Smooth muscle cell (in vitro differentiated cells): ENCODE measurements around the gene HAPSTR1. TPM values are rescaled to one million over a fixed set of nuclear protein-coding genes. Genes with fewer than 3 reads are reported as not detected.

Source experiments
- DNase-seq: peaks from one replicate; lab custom pipeline; 2025; ENCODE audit not compliant: unreplicated experiment; lab: John Stamatoyannopoulos, UW
- H2AFZ ChIP-seq: fragments of 200-600 bp; sonication (generic); 2 replicates; pipeline ENCODE4 v1.6.0; 2016; ENCODE audit warnings: antibody characterized with exemption, low read depth, mild to moderate bottlenecking
- H3F3A ChIP-seq: fragments of 200-600 bp; sonication (generic); 2 replicates; pipeline ENCODE4 v1.6.0; 2017; ENCODE audit warnings: antibody characterized with exemption, low read depth
- H3K27ac ChIP-seq: fragments of 200-600 bp; sonication (generic); 2 replicates; pipeline ENCODE4 v1.5.1; 2016; ENCODE audit warnings: low read depth, mild to moderate bottlenecking
- H3K27me3 ChIP-seq: fragments of 200-600 bp; sonication (generic); 2 replicates; pipeline ENCODE4 v1.6.1; 2016; ENCODE audit warnings: low read depth, mild to moderate bottlenecking
- H3K36me3 ChIP-seq: fragments of 200-600 bp; sonication (generic); 2 replicates; pipeline ENCODE4 v1.5.1; 2016; ENCODE audit warnings: low read depth
- H3K4me1 ChIP-seq: fragments of 200-600 bp; sonication (generic); 2 replicates; pipeline ENCODE4 v1.5.1; 2016; ENCODE audit warnings: low read depth
- H3K4me2 ChIP-seq: fragments of 200-600 bp; sonication (generic); 2 replicates; pipeline ENCODE4 v1.6.0; 2016; ENCODE audit warnings: mild to moderate bottlenecking
- H3K4me3 ChIP-seq: fragments of 200-600 bp; sonication (generic); 2 replicates; pipeline ENCODE4 v1.5.1; 2016; ENCODE audit warnings: mild to moderate bottlenecking
- H3K79me2 ChIP-seq: fragments of 200-600 bp; sonication (generic); 2 replicates; pipeline ENCODE4 v1.6.0; 2016; ENCODE audit warnings: low read depth, mild to moderate bottlenecking
- H3K9ac ChIP-seq: fragments of 200-600 bp; sonication (generic); 2 replicates; pipeline ENCODE4 v1.6.0; 2016; ENCODE audit warnings: low read depth
- H3K9me3 ChIP-seq: fragments of 200-600 bp; sonication (generic); replicated peaks from 2 replicates; pipeline ENCODE4 v1.5.1; 2016; ENCODE audit warnings: low read depth
- H4K20me1 ChIP-seq: fragments of 200-600 bp; sonication (generic); 2 replicates; pipeline ENCODE4 v1.6.0; 2016; ENCODE audit warnings: low read depth
- CTCF ChIP-seq: fragments of 200-600 bp; sonication (generic); IDR thresholded peaks from 2 replicates; pipeline ENCODE4 v1.5.1; 2017; ENCODE audit warnings: borderline replicate concordance, mild to moderate bottlenecking, antibody characterized with exemption; ENCODE audit not compliant: insufficient read depth, poor library complexity, severe bottlenecking
- WGBS: methylation state at CpG from one replicate; pipeline ENCODE4 v1.1.7; 2016; ENCODE audit warnings: low lambda C conversion rate; 5-methylcytosine and 5-hydroxymethylcytosine counted together
- polyA plus RNA-seq: library from polyadenylated mRNA; unstranded; fragments of >200 nt; fragmentation: Nextera tagmentation; extraction: Ambion mirVana; gene quantifications from 2 replicates; pipeline ENCODE4 v1.2.1, GENCODE V29; 2016
- total RNA-seq: library from RNA; depleted of rRNA; stranded (reverse); fragments of >200 nt; gene quantifications from 2 replicates; pipeline ENCODE4 v1.2.3, GENCODE V29; 2014

The HAPSTR1 gene
- total and polyA plus RNA-seq, 2 experiments from 2014 or later, result 26.7 to 77.5 TPM

GRCh38 chr16:9050102-9050830 lies 41.2 kb upstream of the HAPSTR1 start:
- Histone ChIP-seq H3K4me1 (peaks cover 9% of the 10 kb centered on the region), H4K20me1 (no peaks in the 10 kb centered on the region), H3K27me3 (no peaks in the 10 kb centered on the region), H2AFZ (no peak overlapping the region), H3F3A (peaks cover 19% of the 10 kb centered on the region), H3K4me2 (no peak overlapping the region), H3K79me2 (no peaks in the 10 kb centered on the region), H3K36me3 (no peaks in the 10 kb centered on the region), H3K9me3 (no peaks in the 10 kb centered on the region), H3K27ac (peak overlapping the region; percentile 99), H3K4me3 (no peak overlapping the region), H3K9ac (peak overlapping the region; percentile 80)
- 72% methylated on average over 20 of the region's 20 CpGs for WGBS
- DNase-seq, result no peak
- TF ChIP-seq CTCF, result peak; percentile 55

- WGBS, result 31% methylated on average over 9 of the region's 9 CpGs
- TF ChIP-seq CTCF, result no peak
- Histone ChIP-seq H3K36me3 (no peaks in the 10 kb centered on the region), H3K9ac (no peak overlapping the region), H3F3A (peaks cover 13% of the 10 kb centered on the region), H3K79me2 (no peaks in the 10 kb centered on the region), H3K4me1 (peaks cover 4% of the 10 kb centered on the region), H3K9me3 (no peaks in the 10 kb centered on the region), H3K4me3 (no peak overlapping the region), H2AFZ (no peak overlapping the region), H3K27me3 (no peaks in the 10 kb centered on the region), H3K4me2 (peak overlapping the region; percentile 59), H4K20me1 (no peaks in the 10 kb centered on the region), H3K27ac (no peak overlapping the region)
- no peak for DNase-seq
Measured at GRCh38 chr16:9053006-9053601, 38.3 kb upstream of the HAPSTR1 start.

- DNase-seq, result no peak
- Histone ChIP-seq H3K27ac (peak overlapping the region; percentile 60), H3K4me2 (no peak overlapping the region), H3K27me3 (no peaks in the 10 kb centered on the region), H3K79me2 (no peaks in the 10 kb centered on the region), H4K20me1 (no peaks in the 10 kb centered on the region), H2AFZ (no peak overlapping the region), H3K9ac (no peak overlapping the region), H3K9me3 (no peaks in the 10 kb centered on the region), H3K4me3 (no peak overlapping the region), H3K4me1 (no peaks in the 10 kb centered on the region), H3F3A (peaks cover 8% of the 10 kb centered on the region), H3K36me3 (no peaks in the 10 kb centered on the region)
- no peak for TF ChIP-seq CTCF
- WGBS, result 61% methylated on average over 4 of the region's 4 CpGs
Measured at GRCh38 chr16:9054460-9054859, 37.0 kb upstream of the HAPSTR1 start.
